Peyer's patch (tissue), 4 donors: Measurements from ENCODE around the gene AHI1.

Source experiments
- CTCF ChIP-seq, 6 experiments: fragments of 450-650 bp in 4 of 6; fragments of 200-600 bp in 2 of 6; sonication (generic) in 1 of 6; IDR thresholded peaks; one replicate each; pipeline ENCODE4 v1.5.1; 2017 to 2019; ENCODE audit warnings: antibody characterized with exemption in 6 of 6, mild to moderate bottlenecking in 3 of 6, moderate library complexity in 1 of 6
- POLR2A ChIP-seq, 2 donors: fragments of 450-650 bp; IDR thresholded peaks; one replicate each; pipeline ENCODE4 v1.5.1; 2017; ENCODE audit warnings: antibody characterized with exemption in 2 of 2, mild to moderate bottlenecking in 2 of 2, moderate library complexity in 2 of 2

- TF ChIP-seq CTCF (IDR thresholded peaks at IDR 0.05): no peak
- TF ChIP-seq POLR2A (IDR thresholded peaks at IDR 0.05): no peak
Measured at GRCh38 chr6:135522965-135523692, 25.6 kb upstream of the AHI1 start.
